AG20443 (cell line): Measurements from ENCODE around the gene ABHD16B.
"Not testable (repeated sequence)": the region's sequence is repeated elsewhere in the genome, so short reads cannot be mapped to it uniquely, and the experiment has no call there.

Source experiments
- DNase-seq: peaks from one replicate; pipeline ENCODE4 v3.0.0; 2012; ENCODE audit warnings: low spot score, mixed read lengths

Gene ABHD16B

GRCh38 chr20:63855363-63856097 is 5.8 kb upstream of the ABHD16B start:
- no peak for DNase-seq

GRCh38 chr20:63856098-63856511 is 5.2 kb upstream of the ABHD16B start:
- no peak for DNase-seq

- DNase-seq = no peak
Measured at GRCh38 chr20:63857764-63858392, 3.4 kb upstream of the ABHD16B start.

GRCh38 chr20:63858393-63859165 is 2.7 kb upstream of the ABHD16B start:
- DNase-seq = no peak

GRCh38 chr20:63859166-63859699 is 2.1 kb upstream of the ABHD16B start:
- no peak for DNase-seq

GRCh38 chr20:63860325-63861051 is 810 bp upstream of the ABHD16B start:
- DNase-seq = no peak

GRCh38 chr20:63861981-63862901 is 943 bp downstream of the ABHD16B start:
- no peak for DNase-seq

- DNase-seq = no peak
Measured at GRCh38 chr20:63863021-63863797, 1.9 kb downstream of the ABHD16B start.

GRCh38 chr20:63863798-63864544 is 2.7 kb downstream of the ABHD16B start:
- DNase-seq = peak; percentile 91

- no peak for DNase-seq
Measured at GRCh38 chr20:63864545-63864977, 3.3 kb downstream of the ABHD16B start.

GRCh38 chr20:63864978-63865640 is 3.8 kb downstream of the ABHD16B start, which contains the start of gene TPD52L2:
TSS of gene TPD52L2 (plus strand) at chr20:63865270. CDS start at chr20:63865366, 96 bp downstream.
- DNase-seq = peak; percentile 97

- not testable (repeated sequence) for DNase-seq
Measured at GRCh38 chr20:63867042-63867441, 5.7 kb downstream of the ABHD16B start.

GRCh38 chr20:63868264-63868663 is 7.0 kb downstream of the ABHD16B start:
- no peak for DNase-seq

GRCh38 chr20:63873477-63873971 is 12.2 kb downstream of the ABHD16B start:
- peak; percentile 53 for DNase-seq

- DNase-seq = not testable (repeated sequence)
Measured at GRCh38 chr20:63874241-63874640, 12.9 kb downstream of the ABHD16B start.

- no peak for DNase-seq
Measured at GRCh38 chr20:63876489-63877036, 15.3 kb downstream of the ABHD16B start.

GRCh38 chr20:63877755-63878470 is 16.6 kb downstream of the ABHD16B start:
- DNase-seq = no peak
